NCI-H69 (cell line): ENCODE results near the gene GABRB2.
"Not testable (repeated sequence)": the region's sequence is repeated elsewhere in the genome, so short reads cannot be mapped to it uniquely, and the experiment has no call there.

Source experiments
- DNase-seq: peaks from one replicate; lab custom pipeline; 2025; lab: John Stamatoyannopoulos, UW

Gene GABRB2

GRCh38 chr5:161299053-161299452 is 247.5 kb downstream of the GABRB2 start:
- DNase-seq: no peak

- DNase-seq: not testable (repeated sequence)
Measured at GRCh38 chr5:161297388-161297787, 249.1 kb downstream of the GABRB2 start.

- no peak for DNase-seq
Measured at GRCh38 chr5:161295721-161296250, 250.7 kb downstream of the GABRB2 start.

DNA sequence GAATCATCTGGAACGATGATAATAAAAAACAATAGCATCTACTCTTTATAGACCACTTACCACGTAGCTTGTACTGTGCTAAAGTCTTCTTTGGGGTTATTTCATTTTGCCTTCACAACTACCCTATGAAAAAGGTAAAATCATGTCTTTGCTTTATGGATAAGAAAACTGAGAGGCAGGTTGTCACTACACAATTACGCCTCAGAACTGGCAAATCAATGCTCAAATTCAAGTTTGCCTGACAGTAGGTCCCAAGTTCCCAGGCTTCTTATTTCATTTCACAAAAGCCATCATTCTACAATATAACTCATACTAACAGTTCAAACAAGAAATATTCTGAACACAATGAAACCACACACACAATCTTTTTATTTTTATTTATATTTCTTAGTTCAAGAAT is 258.5 kb downstream of the GABRB2 start:
- DNase-seq: no peak

GRCh38 chr5:161287436-161287835 is 259.1 kb downstream of the GABRB2 start:
- DNase-seq: no peak

- no peak for DNase-seq
Measured at GRCh38 chr5:161286066-161286655, 260.4 kb downstream of the GABRB2 start.

- no peak for DNase-seq
Measured at GRCh38 chr5:161284445-161284844, 262.1 kb downstream of the GABRB2 start.

DNA sequence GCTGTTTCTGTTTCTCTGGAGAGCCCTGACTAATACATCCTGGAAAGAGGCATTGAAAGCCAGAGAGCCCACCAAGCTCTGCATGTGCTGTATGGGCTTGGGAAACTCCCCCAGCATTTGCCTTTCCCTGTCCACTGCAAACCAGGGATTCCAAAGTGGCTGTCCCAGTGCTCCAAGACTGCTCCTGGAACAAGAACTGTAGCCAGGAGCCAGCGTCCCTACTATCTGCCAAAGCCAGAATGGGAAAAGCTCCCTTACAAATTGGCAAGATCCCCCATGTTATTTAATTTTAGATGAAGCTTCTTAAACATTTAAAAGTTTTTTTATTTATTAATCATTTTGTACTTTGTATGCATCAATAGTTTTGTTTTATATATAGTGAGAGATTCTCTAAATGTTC is 263.2 kb downstream of the GABRB2 start:
- no peak for DNase-seq

GRCh38 chr5:161278739-161279660 is 267.5 kb downstream of the GABRB2 start:
- no peak for DNase-seq

DNA sequence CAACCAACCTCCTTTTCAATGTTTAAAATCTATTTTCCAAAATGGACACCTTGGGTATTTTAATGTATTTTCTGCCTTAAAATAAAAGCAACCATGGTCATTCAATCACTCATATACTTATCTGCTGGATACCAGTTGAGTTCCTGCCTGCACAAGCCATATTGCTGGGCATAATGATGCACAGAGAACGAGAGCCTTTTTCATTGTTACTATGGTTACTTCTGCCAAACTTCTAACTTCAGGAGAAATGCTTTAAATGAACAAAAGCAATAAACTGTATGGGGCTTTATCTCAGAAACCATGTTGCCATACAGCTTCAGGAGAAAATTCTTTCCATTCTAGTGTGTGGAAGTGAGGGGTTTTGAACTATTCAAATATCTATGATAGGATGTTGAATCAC is 269.5 kb downstream of the GABRB2 start:
- DNase-seq: no peak

DNA sequence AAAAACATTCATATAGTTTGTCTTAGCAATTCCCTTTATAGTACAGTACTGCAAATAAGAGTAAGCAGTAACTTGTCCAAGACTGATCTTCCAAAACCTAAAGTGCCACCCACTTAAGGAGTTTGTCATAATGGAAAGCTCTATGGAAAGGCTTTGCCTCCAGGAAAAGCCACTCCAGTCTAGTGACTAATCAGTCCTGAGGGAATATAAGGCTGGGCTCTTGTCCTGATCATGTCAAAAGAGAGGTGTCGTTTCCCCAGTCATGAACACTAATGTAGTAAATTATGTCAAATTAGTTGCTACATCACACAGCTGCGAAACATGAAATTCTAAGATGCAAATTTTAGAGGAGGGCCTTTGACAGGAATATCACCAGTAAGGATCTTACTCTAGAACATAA is 271.6 kb downstream of the GABRB2 start:
- no peak for DNase-seq

- DNase-seq: no peak
Measured at GRCh38 chr5:161273410-161273809, 273.1 kb downstream of the GABRB2 start.

GRCh38 chr5:161271816-161272215 is 274.7 kb downstream of the GABRB2 start:
- no peak for DNase-seq

GRCh38 chr5:161269125-161269524 is 277.4 kb downstream of the GABRB2 start:
- DNase-seq: no peak

DNA sequence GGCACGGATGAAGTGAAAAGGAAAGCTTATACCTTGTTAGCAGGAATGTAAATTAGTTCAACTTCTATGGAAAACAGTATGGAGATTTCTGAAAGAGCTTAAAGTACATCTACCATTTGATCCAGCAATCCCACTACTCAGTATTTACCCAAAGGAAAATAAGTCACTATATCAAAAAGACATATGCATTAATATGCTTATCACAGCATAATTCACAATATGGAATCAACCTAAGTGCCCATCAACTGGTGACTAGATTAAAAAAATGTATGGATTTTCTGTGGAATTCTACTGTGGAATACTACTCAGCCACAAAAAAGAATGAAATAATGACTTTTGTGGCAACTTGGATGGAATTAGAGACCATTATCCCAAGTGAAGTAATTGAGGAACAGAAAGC is 279.6 kb downstream of the GABRB2 start:
- DNase-seq: no peak

DNA sequence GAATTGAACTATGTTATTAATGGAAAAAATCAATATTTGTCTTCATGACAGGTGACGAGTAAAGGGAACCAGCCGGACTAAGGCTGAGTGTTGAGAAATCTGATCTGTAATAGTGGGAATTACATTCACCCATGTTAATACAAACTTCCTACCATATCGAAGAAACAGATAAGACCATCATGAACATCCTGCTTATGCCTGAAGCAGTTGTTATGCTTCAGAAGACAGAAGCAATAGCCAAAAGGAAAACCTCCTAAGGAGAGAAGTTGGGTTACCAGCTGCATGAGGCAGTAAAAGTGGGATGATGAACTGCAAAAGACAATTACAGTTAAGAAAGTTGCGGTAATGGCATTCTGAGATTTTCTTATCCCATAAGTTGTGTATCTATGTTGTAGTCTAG is 281.5 kb downstream of the GABRB2 start:
- DNase-seq: no peak

DNA sequence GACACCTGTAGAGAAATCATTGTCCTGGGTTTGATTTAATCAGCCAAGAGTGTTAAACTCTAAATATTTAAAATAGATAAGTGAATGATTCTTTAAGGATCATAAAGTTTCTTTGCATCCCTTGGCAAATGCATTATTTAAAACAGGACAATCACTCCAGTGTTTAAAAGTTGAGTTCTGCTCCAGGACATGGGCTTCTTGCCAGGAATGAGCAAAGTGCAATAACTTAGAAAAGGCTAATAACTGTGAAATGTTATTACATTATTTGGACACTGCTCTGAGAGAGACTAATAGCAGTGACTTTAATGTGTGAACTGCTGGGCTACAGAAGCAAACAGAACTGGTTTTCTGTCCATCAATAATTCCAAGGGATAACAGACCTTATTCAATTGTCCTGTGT is 283.3 kb downstream of the GABRB2 start:
- no peak for DNase-seq

DNA sequence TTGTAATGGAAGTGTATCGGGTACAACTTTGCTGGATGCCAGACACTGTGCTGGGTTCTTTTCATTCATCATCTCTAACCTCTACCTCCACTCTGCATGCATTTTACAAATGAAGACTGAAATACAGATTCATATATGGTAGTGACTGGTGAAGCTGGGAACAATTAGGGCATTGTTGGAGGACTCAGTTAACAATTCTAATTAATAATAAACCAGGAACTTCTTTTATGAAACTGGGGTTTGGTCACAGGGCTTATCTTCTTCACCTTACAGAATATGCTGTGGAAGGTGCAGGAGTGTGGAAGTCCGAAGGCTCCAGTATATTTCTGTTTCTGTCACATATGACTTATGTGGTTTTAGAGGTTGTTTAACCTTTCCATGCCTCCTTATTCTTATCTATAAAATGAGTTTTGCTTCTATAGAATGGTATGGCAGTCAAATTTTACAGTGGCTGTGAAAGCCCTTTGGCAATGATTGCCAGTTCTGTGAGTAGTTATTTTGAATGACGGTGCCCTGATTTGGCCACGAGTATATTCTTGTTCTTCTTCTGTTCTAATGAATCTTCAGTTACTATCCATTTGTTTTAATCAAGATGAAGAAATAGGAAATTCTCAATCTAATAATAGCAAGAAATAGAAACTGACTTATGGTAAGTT is 284.7 kb downstream of the GABRB2 start:
- DNase-seq: no peak

GRCh38 chr5:161258438-161258837 is 288.1 kb downstream of the GABRB2 start:
- DNase-seq: no peak

GRCh38 chr5:161256957-161257356 is 289.6 kb downstream of the GABRB2 start:
- DNase-seq: no peak

GRCh38 chr5:161252955-161253354 is 293.6 kb downstream of the GABRB2 start:
- DNase-seq: not testable (repeated sequence)

GRCh38 chr5:161246749-161247148 is 299.8 kb downstream of the GABRB2 start:
- DNase-seq: no peak

GRCh38 chr5:161245846-161246245 is 300.7 kb downstream of the GABRB2 start:
- DNase-seq: not testable (repeated sequence)
